Common myeloid progenitor, CD34-positive (primary cell): ENCODE measurements around the gene CAMTA1.

Experiments
- CTCF ChIA-PET: fragments of 350-600 bp; sonication (Branson Sonifier 250); formaldehyde crosslinking; loops from one replicate; lab custom pipeline; 2021; ENCODE audit warnings: antibody characterized with exemption; lab: Charles Lee
- POLR2A ChIA-PET: fragments of 350-600 bp; sonication (Branson Sonifier 250); formaldehyde crosslinking; loops from one replicate; lab custom pipeline; 2021; ENCODE audit warnings: antibody characterized with exemption; lab: Charles Lee
- DNase-seq, 3 donors: peaks; one replicate each; pipeline versions ENCODE4 v3.0.0 to v3.0.0-alpha.2; 2013
- H3K27ac ChIP-seq, 2 experiments: 1 replicate in 1 of 2; 2 replicates in 1 of 2; pipeline ENCODE4 v1.7.0; 2013; ENCODE audit warnings: inconsistent platforms in 2 of 2, low read length in 2 of 2, mild to moderate bottlenecking in 2 of 2, low read depth in 1 of 2, moderate library complexity in 1 of 2; ENCODE audit not compliant: severe bottlenecking in 2 of 2, insufficient read depth in 1 of 2, poor library complexity in 1 of 2
- H3K27me3 ChIP-seq, 5 experiments: replicated peaks in 2 of 5; 1 replicate in 3 of 5; 2 replicates in 2 of 5; pipeline versions ENCODE4 v1.6.1 to v1.7.0; 2013; ENCODE audit warnings: low read length in 4 of 5, mild to moderate bottlenecking in 2 of 5, moderate library complexity in 2 of 5, inconsistent platforms in 1 of 5; ENCODE audit not compliant: insufficient read depth in 5 of 5, control insufficient read depth in 4 of 5
- H3K36me3 ChIP-seq, 4 experiments: 1 replicate in 2 of 4; 2 replicates in 2 of 4; pipeline versions ENCODE4 v1.6.1 to v1.7.0; 2013; ENCODE audit warnings: low read length in 3 of 4, control low read depth in 1 of 4, mild to moderate bottlenecking in 1 of 4; ENCODE audit not compliant: control insufficient read depth in 4 of 4, insufficient read depth in 4 of 4
- H3K4me1 ChIP-seq, 4 experiments: 1 replicate in 3 of 4; 2 replicates in 1 of 4; pipeline versions ENCODE4 v1.6.1 to v1.7.1; 2013; ENCODE audit warnings: low read length in 3 of 4, mild to moderate bottlenecking in 3 of 4, control low read depth in 1 of 4, inconsistent platforms in 1 of 4, moderate library complexity in 1 of 4; ENCODE audit not compliant: control insufficient read depth in 4 of 4, insufficient read depth in 4 of 4; ENCODE audit errors: control extremely low read depth in 1 of 4
- H3K4me3 ChIP-seq, 7 experiments: 1 replicate in 4 of 7; 2 replicates in 3 of 7; pipeline versions ENCODE4 v1.5.1 to v1.7.0; 2013; ENCODE audit warnings: mild to moderate bottlenecking in 7 of 7, low read length in 6 of 7, moderate library complexity in 6 of 7, inconsistent platforms in 2 of 7, low read depth in 2 of 7, control low read depth in 1 of 7; ENCODE audit not compliant: insufficient read depth in 4 of 7, control insufficient read depth in 1 of 7; ENCODE audit errors: extremely low read depth in 1 of 7
- H3K9me3 ChIP-seq, 5 experiments: 1 replicate in 4 of 5; 2 replicates in 1 of 5; pipeline versions ENCODE4 v1.6.1 to v1.7.1; 2013; ENCODE audit warnings: low read length in 4 of 5, mild to moderate bottlenecking in 2 of 5, inconsistent platforms in 1 of 5, low read depth in 1 of 5, moderate library complexity in 1 of 5; ENCODE audit not compliant: control insufficient read depth in 4 of 5, insufficient read depth in 2 of 5; ENCODE audit errors: control extremely low read depth in 1 of 5
- WGBS: methylation state at CpG from one replicate; pipeline ENCODE4 v1.1.5; 2013; ENCODE audit not compliant: insufficient coverage; 5-methylcytosine and 5-hydroxymethylcytosine counted together

The CAMTA1 gene

GRCh38 chr1:7561936-7562728 is 776.9 kb downstream of the CAMTA1 start:
- peaks cover 0 to 1% (median 0%) of the 10 kb centered on the region in 5 experiments for H3K27me3 ChIP-seq
- no peak for DNase-seq
- H3K27ac ChIP-seq: no peak overlapping the region
- WGBS: 96% methylated on average over 22 of the region's 26 CpGs
- H3K4me1 ChIP-seq: no peaks in the 10 kb centered on the region
- no peaks in the 10 kb centered on the region for H3K9me3 ChIP-seq
- CTCF ChIA-PET: interaction anchor here (0.9 kb wide), 1 partner anchor 9 kb away, joined by 3 read pairs; no protein-coding TSS in a partner anchor
- POLR2A ChIA-PET: interaction anchor here (0.6 kb wide), 1 partner anchor 78 kb away, joined by 3 read pairs; no protein-coding TSS in a partner anchor
- no peak overlapping the region for H3K4me3 ChIP-seq
- no peaks in the 10 kb centered on the region for H3K36me3 ChIP-seq

- Histone ChIP-seq H3K4me1 (no peaks in the 10 kb centered on the region), H3K36me3 (no peaks in the 10 kb centered on the region), H3K27me3 (peaks cover 0 to 1% (median 0%) of the 10 kb centered on the region in 5 experiments), H3K4me3 (no peak overlapping the region), H3K27ac (no peak overlapping the region), H3K9me3 (no peaks in the 10 kb centered on the region)
- ChIA-PET CTCF (interaction anchor here (0.9 kb wide), 1 partner anchor 10 kb away, joined by 3 read pairs; no protein-coding TSS in a partner anchor), POLR2A (interaction anchor here (0.6 kb wide), 1 partner anchor 79 kb away, joined by 3 read pairs; no protein-coding TSS in a partner anchor)
- WGBS: 98% methylated on average over 15 of the region's 21 CpGs
- DNase-seq: no peak
Observed at GRCh38 chr1:7562729-7563605, 777.7 kb downstream of the CAMTA1 start.

GRCh38 chr1:7564137-7564536 is 778.9 kb downstream of the CAMTA1 start:
- H3K4me1 ChIP-seq: no peaks in the 10 kb centered on the region
- ChIA-PET POLR2A (no interaction called here), CTCF (no interaction called here)
- no peak overlapping the region for H3K4me3 ChIP-seq
- no peaks in the 10 kb centered on the region for H3K36me3 ChIP-seq
- no peak for DNase-seq
- H3K9me3 ChIP-seq: no peaks in the 10 kb centered on the region
- H3K27me3 ChIP-seq: peaks cover 0 to 1% (median 0%) of the 10 kb centered on the region in 5 experiments
- no peak overlapping the region for H3K27ac ChIP-seq
- 93% methylated on average over 12 of the region's 12 CpGs for WGBS

GRCh38 chr1:7565099-7565750 is 780.0 kb downstream of the CAMTA1 start:
- Histone ChIP-seq H3K9me3 (no peaks in the 10 kb centered on the region), H3K4me1 (no peaks in the 10 kb centered on the region), H3K27ac (no peak overlapping the region), H3K36me3 (no peaks in the 10 kb centered on the region), H3K4me3 (no peak overlapping the region), H3K27me3 (peaks cover 0 to 1% (median 0%) of the 10 kb centered on the region in 5 experiments)
- no peak for DNase-seq
- ChIA-PET CTCF (no interaction called here), POLR2A (no interaction called here)
- WGBS: 93% methylated on average over 8 of the region's 10 CpGs

GRCh38 chr1:7566417-7567375 is 781.4 kb downstream of the CAMTA1 start:
- ChIA-PET CTCF (interaction anchor here (0.5 kb wide), 1 partner anchor 131 kb away, joined by 3 read pairs; no protein-coding TSS in a partner anchor), POLR2A (no interaction called here)
- H3K36me3 ChIP-seq: no peaks in the 10 kb centered on the region
- no peak overlapping the region for H3K27ac ChIP-seq
- peaks cover 0 to 1% (median 0%) of the 10 kb centered on the region in 5 experiments for H3K27me3 ChIP-seq
- no peak overlapping the region for H3K4me3 ChIP-seq
- no peaks in the 10 kb centered on the region for H3K9me3 ChIP-seq
- no peaks in the 10 kb centered on the region for H3K4me1 ChIP-seq
- 90% methylated on average over 14 of the region's 16 CpGs for WGBS
- no peak for DNase-seq

- H3K4me1 ChIP-seq: peaks cover 0 to under 1% (median 0%) of the 10 kb centered on the region in 4 experiments
- ChIA-PET CTCF (interaction anchor here (0.5 kb wide), 1 partner anchor 130 kb away, joined by 3 read pairs; no protein-coding TSS in a partner anchor), POLR2A (no interaction called here)
- WGBS: 100% methylated on average over 3 of the region's 3 CpGs
- H3K9me3 ChIP-seq: no peaks in the 10 kb centered on the region
- DNase-seq: no peak
- H3K4me3 ChIP-seq: no peak overlapping the region
- H3K36me3 ChIP-seq: no peaks in the 10 kb centered on the region
- peaks cover 0 to 1% (median 0%) of the 10 kb centered on the region in 5 experiments for H3K27me3 ChIP-seq
- no peak overlapping the region for H3K27ac ChIP-seq
Observed at GRCh38 chr1:7567376-7567775, 782.1 kb downstream of the CAMTA1 start.
